Keratinocyte (primary cell): ENCODE results near the gene ROBO2. TPM values are rescaled to one million over a fixed set of nuclear protein-coding genes. Genes with fewer than 3 reads are reported as not detected.

Experiments
- DNase-seq: peaks from one replicate; pipeline ENCODE4 v3.0.0-alpha.2; 2011; ENCODE audit warnings: low read depth, missing footprints, low spot score
- FAIRE-seq: peaks from 2 replicates; lab custom pipeline; 2011; peaks lifted over from hg19 to GRCh38; lab: Jason Lieb, UNC
- H2AFZ ChIP-seq: 2 replicates; pipeline ENCODE4 v1.6.0; 2012; ENCODE audit warnings: low read length, control low read depth, inconsistent platforms; ENCODE audit not compliant: control insufficient read depth
- H3K27ac ChIP-seq: 2 replicates; pipeline ENCODE4 v1.5.1; 2011; ENCODE audit warnings: low read length; ENCODE audit not compliant: control insufficient read depth, insufficient read depth
- H3K27me3 ChIP-seq: 3 replicates; pipeline ENCODE4 v1.6.0; 2011; ENCODE audit warnings: low read length; ENCODE audit not compliant: control insufficient read depth, insufficient read depth; ENCODE audit errors: extremely low read depth
- H3K36me3 ChIP-seq, 2 experiments: 2 replicates in 1 of 2; 3 replicates in 1 of 2; pipeline ENCODE4 v1.5.1; 2011; ENCODE audit warnings: low read length in 2 of 2, mild to moderate bottlenecking in 1 of 2; ENCODE audit not compliant: control insufficient read depth in 2 of 2, insufficient read depth in 2 of 2; ENCODE audit errors: extremely low read depth in 1 of 2
- H3K4me1 ChIP-seq: 3 replicates; pipeline ENCODE4 v1.5.1; 2011; ENCODE audit warnings: low read length; ENCODE audit not compliant: control insufficient read depth, insufficient read depth; ENCODE audit errors: extremely low read depth
- H3K4me2 ChIP-seq: 3 replicates; pipeline ENCODE4 v1.6.0; 2011; ENCODE audit warnings: low read depth, low read length; ENCODE audit not compliant: control insufficient read depth, insufficient read depth; ENCODE audit errors: extremely low read depth
- H3K4me3 ChIP-seq, 3 experiments: fragments of 200-600 bp in 1 of 3; sonication (generic) in 1 of 3; 2 replicates in 2 of 3; 3 replicates in 1 of 3; pipeline ENCODE4 v1.5.1; 2011 to 2016; ENCODE audit warnings: low read length in 3 of 3, mild to moderate bottlenecking in 3 of 3, control low read depth in 2 of 3, inconsistent platforms in 1 of 3, low read depth in 1 of 3, mixed read lengths in 1 of 3, mixed run types in 1 of 3, moderate library complexity in 1 of 3; ENCODE audit not compliant: control insufficient read depth in 2 of 3, insufficient read depth in 2 of 3; ENCODE audit errors: extremely low read depth in 1 of 3
- H3K79me2 ChIP-seq: 2 replicates; pipeline ENCODE4 v1.6.0; 2012; ENCODE audit warnings: low read length; ENCODE audit not compliant: control insufficient read depth, insufficient read depth
- H3K9ac ChIP-seq: 3 replicates; pipeline ENCODE4 v1.6.0; 2011; ENCODE audit warnings: low read length; ENCODE audit not compliant: control insufficient read depth, insufficient read depth; ENCODE audit errors: extremely low read depth
- H3K9me1 ChIP-seq: 3 replicates; pipeline ENCODE4 v1.6.0; 2011; ENCODE audit warnings: low read length; ENCODE audit not compliant: control insufficient read depth, insufficient read depth; ENCODE audit errors: extremely low read depth
- H3K9me3 ChIP-seq: 2 replicates; pipeline ENCODE4 v1.5.1; 2012; ENCODE audit warnings: low read depth, low read length; ENCODE audit not compliant: control insufficient read depth
- H4K20me1 ChIP-seq: 3 replicates; pipeline ENCODE4 v1.6.0; 2011; ENCODE audit warnings: low read length; ENCODE audit not compliant: control insufficient read depth, insufficient read depth; ENCODE audit errors: extremely low read depth
- EZH2 ChIP-seq: IDR thresholded peaks from one replicate; pipeline ENCODE4 v1.6.1; 2012; ENCODE audit warnings: inconsistent platforms, mild to moderate bottlenecking, low read length, moderate library complexity
- dilution Hi-C: fragments of 300-500 bp; cut with MboI; formaldehyde crosslinking; loops from one replicate; pipeline ENCODE4 v1.7.0; 2020; ENCODE audit warnings: low sequenced_read_pairs; ENCODE audit not compliant: extremely low pct_ligation_motif_present
- polyA plus RNA-seq, 5 experiments: library from polyadenylated mRNA; depleted of rRNA in 3 of 5; stranded (reverse) in 3 of 5; stranded (forward) in 1 of 5; unstranded in 1 of 5; fragments of >200 nt; gene quantifications; 1 replicate in 1 of 5; 2 replicates in 3 of 5; 3 replicates in 1 of 5; pipeline versions ENCODE4 v1.2.1 to v1.2.3, GENCODE V29; 2011 to 2012; ENCODE audit warnings: missing spikeins in 2 of 5, low read depth in 1 of 5, low replicate concordance in 1 of 5
- TF ChIP-seq, protein P1 (sequence below), 3 experiments: IDR thresholded peaks in 1 of 3; conservative IDR thresholded peaks in 1 of 3; optimal IDR thresholded peaks in 1 of 3; 2 replicates in 2 of 3; 3 replicates in 1 of 3; pipeline versions ENCODE3 to v1.5.1; 2011; ENCODE audit warnings: low read length in 3 of 3, mild to moderate bottlenecking in 3 of 3, moderate library complexity in 2 of 3, control low read depth in 1 of 3, inconsistent platforms in 1 of 3; ENCODE audit not compliant: insufficient read depth in 2 of 3; ENCODE audit errors: extremely low read depth in 1 of 3

Gene ROBO2
- polyA plus RNA-seq, 1 donor (not counting 4 experiments of a cell fraction or from before 2014, with no cell fraction given) = 0.30 TPM

DNA sequence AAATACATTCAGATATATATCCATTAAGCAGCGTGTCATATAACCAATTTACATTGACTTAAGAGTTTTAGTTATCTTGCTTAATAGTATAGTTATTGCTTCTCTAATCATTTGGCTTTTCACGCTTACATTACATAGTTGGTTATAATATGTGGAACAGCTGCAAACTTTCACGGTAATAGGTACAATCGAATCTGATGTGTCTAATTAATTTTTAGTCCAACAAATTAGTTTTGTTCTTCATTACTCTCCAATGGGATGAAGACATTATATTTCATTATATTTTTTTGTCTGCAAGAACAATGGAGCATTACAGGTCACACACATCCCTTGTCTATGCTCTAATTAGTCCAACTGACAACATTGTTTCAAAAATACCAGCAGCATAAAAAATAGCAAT, 546.3 kb downstream of the ROBO2 start:
- Histone ChIP-seq H3K36me3 (no peaks in the 10 kb centered on the region), H3K9me1 (no peaks in the 10 kb centered on the region), H3K9me3 (no peaks in the 10 kb centered on the region), H3K4me2 (no peak overlapping the region), H3K4me3 (no peak overlapping the region), H2AFZ (no peak overlapping the region), H3K9ac (no peak overlapping the region), H3K27me3 (no peaks in the 10 kb centered on the region), H4K20me1 (no peaks in the 10 kb centered on the region), H3K79me2 (no peaks in the 10 kb centered on the region), H3K27ac (no peak overlapping the region), H3K4me1 (no peaks in the 10 kb centered on the region)
- DNase-seq (no peak), FAIRE-seq (no peak)
- no peak for TF ChIP-seq EZH2
- TF ChIP-seq, protein P1, sequence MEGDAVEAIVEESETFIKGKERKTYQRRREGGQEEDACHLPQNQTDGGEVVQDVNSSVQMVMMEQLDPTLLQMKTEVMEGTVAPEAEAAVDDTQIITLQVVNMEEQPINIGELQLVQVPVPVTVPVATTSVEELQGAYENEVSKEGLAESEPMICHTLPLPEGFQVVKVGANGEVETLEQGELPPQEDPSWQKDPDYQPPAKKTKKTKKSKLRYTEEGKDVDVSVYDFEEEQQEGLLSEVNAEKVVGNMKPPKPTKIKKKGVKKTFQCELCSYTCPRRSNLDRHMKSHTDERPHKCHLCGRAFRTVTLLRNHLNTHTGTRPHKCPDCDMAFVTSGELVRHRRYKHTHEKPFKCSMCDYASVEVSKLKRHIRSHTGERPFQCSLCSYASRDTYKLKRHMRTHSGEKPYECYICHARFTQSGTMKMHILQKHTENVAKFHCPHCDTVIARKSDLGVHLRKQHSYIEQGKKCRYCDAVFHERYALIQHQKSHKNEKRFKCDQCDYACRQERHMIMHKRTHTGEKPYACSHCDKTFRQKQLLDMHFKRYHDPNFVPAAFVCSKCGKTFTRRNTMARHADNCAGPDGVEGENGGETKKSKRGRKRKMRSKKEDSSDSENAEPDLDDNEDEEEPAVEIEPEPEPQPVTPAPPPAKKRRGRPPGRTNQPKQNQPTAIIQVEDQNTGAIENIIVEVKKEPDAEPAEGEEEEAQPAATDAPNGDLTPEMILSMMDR (optimal IDR thresholded peaks at IDR 0.05 in 1 of 3, IDR thresholded peaks at IDR 0.05 in 1 of 3, conservative IDR thresholded peaks at IDR 0.05 in 1 of 3; ENCODE audit: extremely low read depth in 1 of 3, insufficient read depth in 2 of 3, low read length in 3 of 3) = no peak
- dilution Hi-C loops = no loop called here

DNA sequence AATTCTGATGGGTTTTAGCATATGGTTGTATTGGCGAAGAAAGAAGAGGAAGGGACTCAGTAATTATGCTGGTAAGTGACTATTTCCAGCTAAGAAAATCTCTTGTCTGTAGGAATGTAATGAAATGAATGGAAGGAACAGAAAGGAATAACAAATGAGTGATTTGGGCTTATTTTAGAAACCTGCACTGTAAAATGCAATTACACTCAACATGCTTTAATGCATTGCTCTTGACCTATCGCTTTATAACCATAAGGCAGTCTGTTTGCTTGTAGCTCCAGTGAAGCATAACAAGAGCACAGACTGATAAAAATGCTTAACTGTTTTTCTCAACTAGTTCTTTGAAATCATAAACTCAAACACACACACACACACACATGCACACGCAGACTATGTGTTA, 549.0 kb downstream of the ROBO2 start:
- no peak overlapping the region for H3K9ac ChIP-seq
- no peak overlapping the region for H3K4me3 ChIP-seq
- DNase-seq = no peak
- no peak for FAIRE-seq
- H3K4me1 ChIP-seq = no peaks in the 10 kb centered on the region
- no peak overlapping the region for H3K4me2 ChIP-seq
- H3K9me3 ChIP-seq = no peaks in the 10 kb centered on the region
- H2AFZ ChIP-seq = no peak overlapping the region
- H3K27ac ChIP-seq = no peak overlapping the region
- TF ChIP-seq, protein P1 (optimal IDR thresholded peaks at IDR 0.05 in 1 of 3, IDR thresholded peaks at IDR 0.05 in 1 of 3, conservative IDR thresholded peaks at IDR 0.05 in 1 of 3; ENCODE audit: extremely low read depth in 1 of 3, insufficient read depth in 2 of 3, low read length in 3 of 3) = no peak
- no peak for TF ChIP-seq EZH2
- H3K36me3 ChIP-seq = no peaks in the 10 kb centered on the region
- H3K27me3 ChIP-seq = no peaks in the 10 kb centered on the region
- H3K79me2 ChIP-seq = no peaks in the 10 kb centered on the region
- dilution Hi-C loops = no loop called here
- H4K20me1 ChIP-seq = no peaks in the 10 kb centered on the region
- H3K9me1 ChIP-seq = no peaks in the 10 kb centered on the region
